ENCODE measurements around the gene CELSR2.

GRCh38 chr1:109241841-109242345 is 7.4 kb upstream of the CELSR2 start:
- no peak for TF ChIP-seq POLR2A (IDR thresholded peaks at IDR 0.05; ENCODE audit: low read depth, low read length)
- TF ChIP-seq TAF1 (IDR thresholded peaks at IDR 0.05; ENCODE audit: low read depth, low read length) = no peak

Data from GM12891 (cell line).